ENCODE measurements around the gene TEX29. TPM values are rescaled to one million over a fixed set of nuclear protein-coding genes. Genes with fewer than 3 reads are reported as not detected.

Gene TEX29
- total and polyA plus RNA-seq, 9 of the 15 experiments (the other 6 are each of a cell fraction or from before 2014, with no cell fraction given) = 0.11 TPM; not detected in 7

- H3K4me1 ChIP-seq (replicated peaks in 1 of 2; ENCODE audit: control insufficient read depth in 2 of 2, insufficient read depth in 2 of 2, low read length in 2 of 2) = no peaks in the 10 kb centered on the region
- H2AFZ ChIP-seq (ENCODE audit: low read depth, low read length) = no peak overlapping the region
- no peaks in the 10 kb centered on the region for H3K9me1 ChIP-seq (ENCODE audit: control insufficient read depth, insufficient read depth, low read length)
- no peaks in the 10 kb centered on the region for H3K79me2 ChIP-seq (ENCODE audit: control insufficient read depth, insufficient read depth, low read length)
- TF ChIP-seq HEY1 (CRISPR knock-in tag; IDR thresholded peaks at IDR 0.05; ENCODE audit: borderline replicate concordance) (no peak), ZBTB12 (CRISPR knock-in tag; IDR thresholded peaks at IDR 0.05) (no peak), ZNF23 (CRISPR knock-in tag; IDR thresholded peaks at IDR 0.05) (no peak), ZNF197 (CRISPR knock-in tag; IDR thresholded peaks at IDR 0.05; ENCODE audit: low read depth) (no peak), ATF7 (IDR thresholded peaks at IDR 0.05) (no peak), NFE2L1 (tag; IDR thresholded peaks at IDR 0.05; ENCODE audit: borderline replicate concordance, low read depth) (no peak), CCAR2 (IDR thresholded peaks at IDR 0.05; ENCODE audit: low read depth, low read length) (no peak), TAF15 (IDR thresholded peaks at IDR 0.05; ENCODE audit: low read depth, low read length) (no peak), ZNF449 (CRISPR knock-in tag; IDR thresholded peaks at IDR 0.05) (no peak), SREBF1 (IDR thresholded peaks at IDR 0.05; ENCODE audit: borderline replicate concordance, low read depth, low read length) (no peak)
- TF ChIP-seq, protein P1, sequence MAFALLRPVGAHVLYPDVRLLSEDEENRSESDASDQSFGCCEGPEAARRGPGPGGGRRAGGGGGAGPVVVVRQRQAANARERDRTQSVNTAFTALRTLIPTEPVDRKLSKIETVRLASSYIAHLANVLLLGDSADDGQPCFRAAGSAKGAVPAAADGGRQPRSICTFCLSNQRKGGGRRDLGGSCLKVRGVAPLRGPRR (CRISPR knock-in tag; IDR thresholded peaks at IDR 0.05) = no peak
- H3K9ac ChIP-seq (ENCODE audit: insufficient read depth in 1 of 2, low read depth in 2 of 2, low read length in 2 of 2) = no peak overlapping the region
- H3K4me2 ChIP-seq (ENCODE audit: insufficient read depth, low read length) = no peak overlapping the region
- no TSS peak for BruUV-seq (replicated peaks)
- DNase-seq (ENCODE audit: extremely low read depth in 1 of 4, low spot score in 3 of 4) = no peak
- no peak overlapping the region for H3K27ac ChIP-seq (ENCODE audit: extremely low read depth, low read depth, low read length)
- intact Hi-C loops (cut with micrococcal nuclease) (no loop called here), in situ Hi-C loops (cut with MboI) (no loop called here)
- ATAC-seq = no peak
- no peaks in the 10 kb centered on the region for H4K20me1 ChIP-seq (replicated peaks; ENCODE audit: control insufficient read depth, insufficient read depth, low read length)
- 0% methylated on average over 10 of the region's 11 CpGs for WGBS (ENCODE audit: insufficient coverage, low coverage, missing lambda C conversion rate)
- H3K4me3 ChIP-seq = no peak overlapping the region
- FAIRE-seq = no peak
- CTCF ChIA-PET (ENCODE audit: low intra/inter-chr PET ratio) = no interaction called here
- H3K9me3 ChIP-seq (replicated peaks; ENCODE audit: control insufficient read depth, insufficient read depth, low read depth, low read length) = no peaks in the 10 kb centered on the region
- POLR2A ChIA-PET = no interaction called here
- no peaks in the 10 kb centered on the region for H3K36me3 ChIP-seq (ENCODE audit: control insufficient read depth, insufficient read depth, low read length)
- peaks cover 3 to 52% of the 10 kb centered on the region in 2 experiments for H3K27me3 ChIP-seq (ENCODE audit: control insufficient read depth in 2 of 2, insufficient read depth in 2 of 2, low read length in 2 of 2)
Observed at GRCh38 chr13:111330066-111330610, 9.7 kb downstream of the TEX29 start.

All from K562 (cell line).